Thyroid gland (tissue), 4 donors: ENCODE measurements around the gene KRTAP5-6. TPM values are rescaled to one million over a fixed set of nuclear protein-coding genes. Genes with fewer than 3 reads are reported as not detected.

Experiments used
- DNase-seq, 2 donors: peaks; one replicate each; pipeline ENCODE4 v3.0.0-alpha.2; 2019
- H3K27ac ChIP-seq, 3 donors: fragments of 200-600 bp; sonication (generic); 1 replicate in 2 of 3; 2 replicates in 1 of 3; pipeline ENCODE4 v1.5.1; 2016 to 2019; ENCODE audit warnings: mild to moderate bottlenecking in 1 of 3, moderate library complexity in 1 of 3
- H3K27me3 ChIP-seq: fragments of 200-600 bp; sonication (generic); one replicate; pipeline ENCODE4 v1.5.1; 2019
- H3K36me3 ChIP-seq, 2 donors: fragments of 200-600 bp; sonication (generic); one replicate each; pipeline ENCODE4 v1.5.1; 2016 to 2019
- H3K4me1 ChIP-seq, 2 donors: fragments of 200-600 bp; sonication (generic); one replicate each; pipeline ENCODE4 v1.5.1; 2017 to 2019
- H3K4me3 ChIP-seq, 3 donors: fragments of 200-600 bp; sonication (generic); replicated peaks in 1 of 3; 1 replicate in 2 of 3; 2 replicates in 1 of 3; pipeline ENCODE4 v1.5.1; 2016; ENCODE audit warnings: mild to moderate bottlenecking in 1 of 3
- H3K9me3 ChIP-seq: fragments of 200-600 bp; sonication (generic); one replicate; pipeline ENCODE4 v1.5.1; 2017
- CTCF ChIP-seq, 6 experiments: fragments of 200-600 bp in 3 of 6; fragments of 450-650 bp in 3 of 6; sonication (generic) in 3 of 6; IDR thresholded peaks; one replicate each; pipeline ENCODE4 v1.5.1; 2016 to 2019; ENCODE audit warnings: antibody characterized with exemption in 6 of 6, mild to moderate bottlenecking in 2 of 6, inconsistent platforms in 1 of 6, moderate library complexity in 1 of 6
- POLR2A ChIP-seq, 2 donors: fragments of 450-650 bp; IDR thresholded peaks; one replicate each; pipeline ENCODE4 v1.6.1; 2017; ENCODE audit warnings: antibody characterized with exemption in 2 of 2, mild to moderate bottlenecking in 2 of 2, moderate library complexity in 1 of 2
- WGBS, 2 donors: methylation state at CpG; one replicate each; pipeline ENCODE4 v1.1.5; 2017; 5-methylcytosine and 5-hydroxymethylcytosine counted together
- intact Hi-C: fragments of 100-400 bp; cut with DNase I; formaldehyde crosslinking; loops from one replicate; pipeline ENCODE4 v1.15.1; 2023
- total RNA-seq, 4 donors: library from RNA; depleted of rRNA; stranded (reverse); fragments of >200 nt; gene quantifications; one replicate each; pipeline ENCODE4 v1.2.3, GENCODE V29; 2016

KRTAP5-6 gene
- total RNA-seq, 4 donors from 2014 or later, result not detected

- H3K9me3 ChIP-seq, result no peaks in the 10 kb centered on the region
- H3K4me3 ChIP-seq, result no peak overlapping the region
- no peaks in the 10 kb centered on the region for H3K36me3 ChIP-seq
- no peak for TF ChIP-seq POLR2A (IDR thresholded peaks at IDR 0.05)
- no peak for TF ChIP-seq CTCF (IDR thresholded peaks at IDR 0.05)
- no peak for DNase-seq
- no peaks in the 10 kb centered on the region for H3K4me1 ChIP-seq
- H3K27ac ChIP-seq, result no peak overlapping the region
- 59 to 60% methylated on average over 4 of the region's 4 CpGs for WGBS, 2 donors
- H3K27me3 ChIP-seq, result no peaks in the 10 kb centered on the region
- intact Hi-C loops, result no loop called here
These were observed 31.3 kb downstream of the KRTAP5-6 start for GRCh38 chr11:1728301-1728700.

GRCh38 chr11:1728931-1729691, 32.1 kb downstream of the KRTAP5-6 start:
- H3K27me3 ChIP-seq, result no peaks in the 10 kb centered on the region

DNA sequence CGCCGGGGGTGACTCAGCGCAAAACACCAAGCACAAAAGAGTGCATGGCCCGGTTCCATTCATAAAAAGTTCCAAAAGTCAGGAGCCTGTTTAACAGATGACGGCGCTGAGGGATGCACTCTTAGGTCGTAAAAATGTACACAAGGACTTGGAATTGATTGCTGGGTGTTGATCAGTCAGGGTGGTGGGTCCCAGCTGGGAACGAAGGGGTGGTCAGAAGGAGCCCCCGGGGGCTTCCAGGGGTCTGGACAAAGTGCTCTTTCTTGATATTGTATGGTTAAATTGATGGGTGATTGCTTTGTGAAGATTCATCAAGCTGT, 32.7 kb downstream of the KRTAP5-6 start:
- TF ChIP-seq POLR2A (IDR thresholded peaks at IDR 0.05) (no peak), CTCF (IDR thresholded peaks at IDR 0.05) (no peak)
- Histone ChIP-seq H3K4me3 (no peak overlapping the region), H3K36me3 (no peaks in the 10 kb centered on the region), H3K9me3 (no peaks in the 10 kb centered on the region), H3K27ac (no peak overlapping the region), H3K27me3 (no peaks in the 10 kb centered on the region), H3K4me1 (no peaks in the 10 kb centered on the region)
- WGBS, 2 donors, result 80 to 88% methylated on average over 9 of the region's 9 CpGs
- no peak for DNase-seq
- intact Hi-C loops, result no loop called here

More at GRCh38 chr11:1728931-1729691, 32.1 kb downstream of the KRTAP5-6 start:
- TF ChIP-seq POLR2A (IDR thresholded peaks at IDR 0.05) (no peak), CTCF (IDR thresholded peaks at IDR 0.05) (no peak)
- Histone ChIP-seq H3K27ac (no peak overlapping the region), H3K4me1 (no peaks in the 10 kb centered on the region), H3K4me3 (no peak overlapping the region), H3K36me3 (no peaks in the 10 kb centered on the region), H3K9me3 (no peaks in the 10 kb centered on the region)
- no peak for DNase-seq
- 81 to 85% methylated on average over 25 of the region's 25 CpGs for WGBS, 2 donors
- intact Hi-C loops, result no loop called here

DNA sequence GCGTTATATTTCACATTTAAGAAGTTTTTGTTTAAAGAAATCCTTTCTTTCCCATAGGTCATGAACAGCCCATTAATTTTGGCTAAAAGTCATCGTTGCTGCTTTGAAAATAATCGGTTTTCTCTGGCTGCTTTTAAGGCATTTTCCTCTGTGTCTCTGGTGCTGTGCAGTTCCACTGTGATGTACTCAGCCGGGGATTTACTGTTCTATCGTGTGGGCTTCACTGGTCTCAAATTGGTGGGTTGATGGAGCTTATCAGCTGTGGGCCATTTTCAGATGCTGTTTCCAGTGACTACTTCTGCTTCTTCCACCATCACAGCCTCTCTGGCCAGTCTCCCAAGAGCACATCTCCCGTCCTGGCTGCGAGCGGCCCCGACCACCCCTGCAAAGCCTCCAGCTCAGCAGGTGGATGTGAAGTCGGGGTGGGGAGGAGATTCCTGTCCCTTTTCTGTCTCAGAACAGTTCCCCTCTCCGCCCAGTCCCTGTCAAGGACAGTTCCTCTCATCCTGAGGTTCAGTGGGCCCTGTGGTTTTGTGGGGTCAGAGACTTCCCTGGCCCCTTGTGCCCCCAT, 33.1 kb downstream of the KRTAP5-6 start:
- H3K36me3 ChIP-seq, result no peaks in the 10 kb centered on the region
- H3K4me1 ChIP-seq, result no peaks in the 10 kb centered on the region
- no peaks in the 10 kb centered on the region for H3K9me3 ChIP-seq
- no peak overlapping the region for H3K27ac ChIP-seq
- H3K4me3 ChIP-seq, result no peak overlapping the region
- H3K27me3 ChIP-seq, result no peaks in the 10 kb centered on the region
- intact Hi-C loops, result no loop called here
- WGBS, 2 donors, result 68 to 69% methylated on average over 11 of the region's 11 CpGs
- TF ChIP-seq POLR2A (IDR thresholded peaks at IDR 0.05) (no peak), CTCF (IDR thresholded peaks at IDR 0.05) (no peak)
- DNase-seq, result no peak

- Histone ChIP-seq H3K36me3 (no peaks in the 10 kb centered on the region), H3K9me3 (no peaks in the 10 kb centered on the region), H3K4me1 (no peaks in the 10 kb centered on the region), H3K4me3 (no peak overlapping the region), H3K27me3 (no peaks in the 10 kb centered on the region), H3K27ac (no peak overlapping the region)
- intact Hi-C loops, result no loop called here
- no peak for DNase-seq
- TF ChIP-seq CTCF (IDR thresholded peaks at IDR 0.05), result no peak
- TF ChIP-seq POLR2A (IDR thresholded peaks at IDR 0.05), result no peak
- WGBS, 2 donors, result 88 to 93% methylated on average over 5 of the region's 5 CpGs
These were observed 34.6 kb downstream of the KRTAP5-6 start for GRCh38 chr11:1731451-1732059.
